HG03439 (cell line): Measurements from ENCODE around the gene STYXL1.

ENCODE experiments used
- ATAC-seq: cut with Tn5 transposase; IDR thresholded peaks from one replicate; pipeline ENCODE4 v1.9.1; 2021; ENCODE audit warnings: mild to moderate bottlenecking, moderate library complexity; ENCODE audit not compliant: unreplicated experiment

STYXL1 gene

GRCh38 chr7:75995052-75995471, 52.7 kb downstream of the STYXL1 start:
- ATAC-seq, result no peak

DNA sequence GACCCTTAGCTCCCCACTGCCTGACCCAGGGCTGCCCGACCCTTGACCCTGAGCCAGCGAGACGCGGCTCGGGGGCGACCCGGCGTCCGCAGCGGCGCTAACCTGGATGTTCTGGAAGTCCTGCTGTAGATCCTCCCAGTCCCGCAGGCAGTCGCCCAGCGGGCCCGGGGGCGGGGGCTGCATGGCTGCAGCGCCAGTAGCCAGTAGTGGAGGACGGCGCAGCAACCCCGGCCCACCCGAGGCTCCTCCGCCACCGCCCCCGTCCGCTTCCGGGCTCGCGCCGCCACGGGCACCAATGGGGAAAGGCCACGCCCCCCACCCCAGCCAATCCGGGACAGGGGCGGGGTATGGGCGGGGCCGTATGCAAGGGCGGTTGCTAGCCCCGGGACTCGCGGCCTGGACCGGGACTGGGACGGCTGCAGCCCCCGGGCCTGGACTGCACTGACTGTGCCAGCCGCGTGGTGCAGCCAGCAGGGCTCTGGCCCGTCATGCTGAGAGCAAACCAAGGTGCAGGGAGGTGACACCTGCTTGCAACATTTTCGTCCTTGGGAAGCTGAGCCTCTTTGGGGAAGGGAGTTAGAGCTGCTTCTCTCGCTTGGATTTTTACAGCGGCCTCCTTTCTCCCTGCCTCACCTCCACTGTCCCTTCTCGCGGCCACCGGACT, 53.3 kb downstream of the STYXL1 start, which contains the start of gene TMEM120A:
Gene TMEM120A (minus strand): TSS at position 208 of the 664 bp plus-strand sequence. CDS start 25 bp downstream, at position 183.
- peak; percentile 88 for ATAC-seq

DNA sequence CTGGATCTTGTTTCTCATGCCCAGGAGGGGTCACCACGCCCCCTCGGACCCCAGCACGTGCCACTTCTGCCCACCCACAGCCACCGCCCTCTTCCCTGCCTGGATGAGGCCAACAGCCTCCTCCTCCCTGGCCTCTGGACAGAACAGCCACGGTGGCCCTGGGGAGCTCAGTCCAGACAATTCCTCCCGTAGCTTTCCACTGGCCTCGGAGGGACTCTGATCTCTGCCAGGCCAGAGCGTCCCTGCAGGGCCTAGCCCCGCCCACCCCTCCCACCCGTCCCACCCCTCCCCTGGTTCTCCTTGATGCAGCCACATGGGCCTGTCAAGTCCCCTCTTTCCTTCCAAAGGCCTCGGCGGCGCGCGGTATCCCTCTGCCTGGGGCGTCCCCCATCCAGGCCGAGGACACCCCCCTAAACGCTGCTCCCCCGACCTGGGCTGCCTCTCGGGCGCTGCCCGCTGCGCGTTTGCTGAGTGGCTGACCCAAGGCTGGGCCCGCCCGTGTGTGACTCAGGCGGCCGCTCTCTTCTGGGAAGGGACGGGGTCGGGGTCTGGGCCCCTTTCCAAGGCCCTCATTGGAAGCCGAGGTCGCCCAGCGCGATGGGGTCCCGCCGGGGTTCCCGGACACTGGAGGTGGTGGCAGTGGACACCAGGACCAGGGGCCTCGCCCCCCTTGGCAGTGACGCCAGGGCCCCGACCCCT, 54.0 kb downstream of the STYXL1 start:
- ATAC-seq, result peak; percentile 8

DNA sequence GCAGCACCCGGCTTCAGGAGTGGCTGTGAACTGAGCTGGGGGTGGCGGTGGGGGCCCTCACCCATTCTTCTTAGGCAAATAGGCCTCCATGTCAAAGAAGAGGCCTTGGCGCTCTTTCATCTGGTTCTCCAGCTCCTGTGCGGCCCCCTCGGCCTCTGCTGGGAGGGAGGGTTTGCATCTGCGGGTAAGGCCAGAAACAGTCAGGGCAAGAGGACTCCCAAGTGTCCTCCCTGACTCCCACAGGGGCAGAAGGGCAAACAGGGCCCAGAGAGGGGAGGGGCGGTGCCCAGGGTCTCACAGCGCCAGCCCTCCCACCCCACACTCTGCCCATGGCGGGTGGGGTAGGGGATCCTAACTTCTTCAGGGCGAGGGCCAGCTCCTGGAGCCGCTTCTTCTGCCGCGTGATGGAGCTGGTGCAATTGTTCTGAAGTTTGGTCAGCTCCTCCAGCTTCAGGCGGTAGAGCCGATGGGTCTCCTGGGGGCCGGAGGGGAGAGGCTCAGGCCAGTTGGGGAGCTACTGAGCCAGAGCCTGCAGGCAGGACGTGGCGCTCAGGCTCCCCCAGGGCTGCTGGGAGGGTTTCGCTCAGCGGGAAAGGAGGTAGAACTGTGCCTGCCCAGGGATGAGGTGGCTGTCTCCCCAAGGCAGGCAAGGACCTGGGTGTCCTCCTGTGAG, 55.6 kb downstream of the STYXL1 start:
- no peak for ATAC-seq

DNA sequence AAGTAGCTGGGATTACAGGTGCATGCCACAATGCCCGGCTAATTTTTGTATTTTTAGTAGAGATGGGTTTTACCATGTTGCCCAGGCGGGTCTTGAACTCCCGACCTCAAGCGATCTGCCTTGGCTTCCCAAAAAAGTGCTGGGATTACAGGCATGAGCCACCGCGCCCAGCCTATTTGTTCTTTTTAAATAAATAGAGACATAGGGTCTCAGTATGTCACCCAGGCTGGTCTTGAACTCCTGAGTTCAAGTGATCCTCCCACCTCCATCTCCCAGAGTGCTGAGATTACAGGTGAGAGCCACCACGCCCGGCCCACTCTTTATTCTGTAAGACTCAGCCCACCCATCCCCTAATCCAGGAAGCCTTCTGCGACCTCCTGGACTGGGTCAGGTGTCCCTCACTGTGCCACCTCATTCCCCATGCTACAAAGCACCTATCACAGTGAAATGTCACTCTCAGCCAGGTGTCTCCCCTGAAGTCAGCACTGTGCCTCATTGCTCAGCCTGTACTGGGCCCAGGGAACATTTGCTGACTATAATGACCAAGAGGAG, 56.2 kb downstream of the STYXL1 start:
- no peak for ATAC-seq

GRCh38 chr7:75989500-75990388, 58.1 kb downstream of the STYXL1 start:
- ATAC-seq, result no peak

- no peak for ATAC-seq
Observed at GRCh38 chr7:75988568-75989499, 59.0 kb downstream of the STYXL1 start.

GRCh38 chr7:75987805-75988567, 59.8 kb downstream of the STYXL1 start:
- no peak for ATAC-seq

GRCh38 chr7:75987026-75987804, 60.6 kb downstream of the STYXL1 start:
- ATAC-seq, result no peak

GRCh38 chr7:75986147-75986781, 61.5 kb downstream of the STYXL1 start:
- ATAC-seq, result no peak

GRCh38 chr7:75985518-75986146, 62.2 kb downstream of the STYXL1 start:
- ATAC-seq, result no peak

GRCh38 chr7:75985009-75985517, 62.7 kb downstream of the STYXL1 start:
- ATAC-seq, result no peak

DNA sequence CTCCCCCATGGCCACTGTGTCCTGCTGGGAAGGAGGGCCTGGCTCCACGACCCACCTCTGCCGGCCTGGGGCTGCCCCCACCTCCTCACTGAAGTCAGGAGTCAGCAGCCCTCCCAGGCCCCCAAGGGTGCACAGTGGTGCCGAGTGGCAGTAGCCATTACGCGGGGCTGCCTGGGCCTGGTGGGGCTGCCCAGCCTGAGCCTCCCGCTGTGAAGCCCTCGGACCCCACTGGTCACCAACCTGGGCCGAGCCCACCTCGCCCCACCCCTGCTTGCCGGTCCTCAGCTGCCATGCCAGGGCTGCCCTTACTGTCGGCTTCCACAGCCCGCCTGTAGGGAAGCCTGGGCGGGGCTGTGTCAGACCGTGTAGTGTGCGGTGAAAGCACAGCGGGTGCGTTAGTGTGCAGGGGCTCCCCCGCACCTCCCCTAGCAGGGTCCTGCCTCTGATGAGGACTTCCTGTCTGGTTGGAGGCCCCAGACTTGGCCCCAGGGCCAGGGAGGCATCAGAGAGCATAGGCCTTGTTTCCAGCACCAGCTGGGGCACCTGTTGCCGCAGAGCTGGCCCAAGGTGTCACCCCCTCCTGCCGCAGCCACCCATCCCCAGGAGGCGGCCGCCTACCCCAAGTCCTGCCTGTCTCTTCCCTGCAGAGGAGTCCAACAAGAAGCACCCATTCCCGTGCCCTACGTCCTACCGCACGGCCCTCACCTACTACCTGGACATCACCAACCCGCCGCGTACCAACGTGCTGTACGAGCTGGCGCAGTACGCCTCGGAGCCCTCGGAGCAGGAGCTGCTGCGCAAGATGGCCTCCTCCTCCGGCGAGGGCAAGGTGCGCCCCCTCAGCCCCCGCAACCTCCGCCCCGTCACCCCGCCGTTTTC, 63.4 kb downstream of the STYXL1 start:
- no peak for ATAC-seq

- no peak for ATAC-seq
Observed at GRCh38 chr7:75983471-75984129, 64.2 kb downstream of the STYXL1 start.

- ATAC-seq, result no peak
Observed at GRCh38 chr7:75982306-75983064, 65.3 kb downstream of the STYXL1 start.
